H9 (cell line): ENCODE measurements around the gene TFEB. TPM values are rescaled to one million over a fixed set of nuclear protein-coding genes. Genes with fewer than 3 reads are reported as not detected.

ENCODE experiments used
- DNase-seq: peaks from one replicate; pipeline ENCODE4 v3.0.0-alpha.2; 2017
- H2AFZ ChIP-seq: one replicate; pipeline ENCODE4 v1.6.1; 2013; ENCODE audit warnings: mild to moderate bottlenecking, low read length, control low read depth, moderate library complexity
- H2AK5ac ChIP-seq: 2 replicates; pipeline ENCODE4 v1.6.1; 2013; ENCODE audit warnings: low read length, control low read depth, mixed read lengths; ENCODE audit not compliant: insufficient read length
- H2BK120ac ChIP-seq: one replicate; pipeline ENCODE4 v1.6.1; 2013; ENCODE audit warnings: low read depth, mild to moderate bottlenecking, low read length, control low read depth, inconsistent platforms; ENCODE audit not compliant: poor library complexity, severe bottlenecking
- H2BK12ac ChIP-seq: 2 replicates; pipeline ENCODE4 v1.6.1; 2013; ENCODE audit warnings: low read length, control low read depth, mixed read lengths, low read depth; ENCODE audit not compliant: insufficient read length
- H2BK15ac ChIP-seq: 2 replicates; pipeline ENCODE4 v1.6.1; 2013; ENCODE audit warnings: low read depth, low read length, control low read depth
- H2BK20ac ChIP-seq: one replicate; pipeline ENCODE4 v1.6.1; 2013; ENCODE audit warnings: low read depth, mild to moderate bottlenecking, low read length, control low read depth, inconsistent platforms; ENCODE audit not compliant: poor library complexity, severe bottlenecking
- H2BK5ac ChIP-seq: 2 replicates; pipeline ENCODE4 v1.6.1; 2013; ENCODE audit warnings: low read length, control low read depth, mixed read lengths; ENCODE audit not compliant: insufficient read length
- H3K14ac ChIP-seq: 2 replicates; pipeline ENCODE4 v1.6.1; 2013; ENCODE audit warnings: low read length, control low read depth; ENCODE audit not compliant: insufficient read depth
- H3K18ac ChIP-seq: 2 replicates; pipeline ENCODE4 v1.6.1; 2013; ENCODE audit warnings: low read depth, mild to moderate bottlenecking, mixed read lengths, low read length, control low read depth; ENCODE audit not compliant: insufficient read length
- H3K23ac ChIP-seq: 2 replicates; pipeline ENCODE4 v1.6.1; 2013; ENCODE audit warnings: low read length, control low read depth, mixed read lengths, low read depth; ENCODE audit not compliant: insufficient read length
- H3K23me2 ChIP-seq: 2 replicates; pipeline ENCODE4 v1.6.1; 2013; ENCODE audit warnings: low read depth, mild to moderate bottlenecking, mixed read lengths, low read length, control low read depth; ENCODE audit not compliant: insufficient read length, poor library complexity, severe bottlenecking
- H3K27ac ChIP-seq: 2 replicates; pipeline ENCODE4 v1.5.1; 2013; ENCODE audit warnings: low read length, control low read depth, mixed read lengths, low read depth; ENCODE audit not compliant: insufficient read length
- H3K27me3 ChIP-seq: 2 replicates; pipeline ENCODE4 v1.6.1; 2013; ENCODE audit warnings: low read length, control low read depth, inconsistent platforms; ENCODE audit not compliant: insufficient read depth
- H3K4ac ChIP-seq: 2 replicates; pipeline ENCODE4 v1.6.1; 2013; ENCODE audit warnings: low read depth, mild to moderate bottlenecking, control low read depth, inconsistent platforms, low read length, moderate library complexity
- H3K4me1 ChIP-seq: 2 replicates; pipeline ENCODE4 v1.6.1; 2013; ENCODE audit warnings: low read length, control low read depth, inconsistent platforms; ENCODE audit not compliant: insufficient read depth
- H3K4me2 ChIP-seq: 2 replicates; pipeline ENCODE4 v1.6.1; 2013; ENCODE audit warnings: low read length, control low read depth, mixed read lengths; ENCODE audit not compliant: insufficient read length, insufficient read depth
- H3K56ac ChIP-seq: 2 replicates; pipeline ENCODE4 v1.6.1; 2013; ENCODE audit warnings: low read depth, mild to moderate bottlenecking, mixed read lengths, low read length, control low read depth; ENCODE audit not compliant: insufficient read length
- H3K79me1 ChIP-seq: 2 replicates; pipeline ENCODE4 v1.6.1; 2013; ENCODE audit warnings: low read depth, mild to moderate bottlenecking, moderate library complexity, low read length, control low read depth, inconsistent platforms; ENCODE audit not compliant: insufficient read depth, poor library complexity, severe bottlenecking
- H3K79me2 ChIP-seq: 2 replicates; pipeline ENCODE4 v1.6.1; 2013; ENCODE audit warnings: low read length, control low read depth, inconsistent platforms; ENCODE audit not compliant: insufficient read depth
- H3K9ac ChIP-seq: 2 replicates; pipeline ENCODE4 v1.6.1; 2013; ENCODE audit warnings: low read length, control low read depth, mixed read lengths; ENCODE audit not compliant: insufficient read length; ENCODE audit errors: extremely low read depth
- H3K9me3 ChIP-seq: one replicate; pipeline ENCODE4 v1.6.1; 2013; ENCODE audit warnings: low read depth, low read length, inconsistent platforms; ENCODE audit not compliant: control insufficient read depth
- H3T11ph ChIP-seq: one replicate; pipeline ENCODE4 v1.6.1; 2013; ENCODE audit warnings: mild to moderate bottlenecking, low read length, control low read depth, inconsistent platforms
- H4K20me1 ChIP-seq: one replicate; pipeline ENCODE4 v1.6.1; 2013; ENCODE audit not compliant: control insufficient read depth, insufficient read length, insufficient read depth
- H4K5ac ChIP-seq: 2 replicates; pipeline ENCODE4 v1.6.1; 2013; ENCODE audit warnings: low read depth, mild to moderate bottlenecking, mixed read lengths, low read length, control low read depth; ENCODE audit not compliant: insufficient read length
- H4K8ac ChIP-seq: replicated peaks from 2 replicates; pipeline ENCODE4 v1.6.1; 2013; ENCODE audit warnings: low read length, control low read depth, mixed read lengths, low read depth; ENCODE audit not compliant: insufficient read length
- H4K91ac ChIP-seq: 2 replicates; pipeline ENCODE4 v1.6.1; 2013; ENCODE audit warnings: low read depth, mild to moderate bottlenecking, moderate library complexity, mixed read lengths, low read length, control low read depth; ENCODE audit not compliant: insufficient read length
- H3K27ac Mint-ChIP-seq, 3 experiments: 2 replicates in 2 of 3; 3 replicates in 1 of 3; pipeline ENCODE4 v1.8.0; 2020 to 2021; ENCODE audit warnings: mixed read lengths in 3 of 3, mild to moderate bottlenecking in 1 of 3, moderate library complexity in 1 of 3
- H3K27me3 Mint-ChIP-seq: 2 replicates; pipeline ENCODE4 v1.8.0; 2021; ENCODE audit warnings: low read depth, mild to moderate bottlenecking, moderate library complexity, mixed read lengths
- H3K36me3 Mint-ChIP-seq, 3 experiments: 2 replicates in 2 of 3; 3 replicates in 1 of 3; pipeline ENCODE4 v1.8.0; 2020 to 2021; ENCODE audit warnings: low read depth in 3 of 3, mixed read lengths in 3 of 3; ENCODE audit not compliant: insufficient read depth in 1 of 3
- H3K4me1 Mint-ChIP-seq, 2 experiments: 2 replicates each; pipeline ENCODE4 v1.8.0; 2020; ENCODE audit warnings: mixed read lengths in 2 of 2
- H3K4me3 Mint-ChIP-seq, 2 experiments: 2 replicates in 1 of 2; 3 replicates in 1 of 2; pipeline ENCODE4 v1.8.0; 2020 to 2021; ENCODE audit warnings: mild to moderate bottlenecking in 2 of 2, mixed read lengths in 2 of 2, moderate library complexity in 1 of 2
- H3K9me3 Mint-ChIP-seq, 2 experiments: 2 replicates in 1 of 2; 3 replicates in 1 of 2; pipeline ENCODE4 v1.8.0; 2020; ENCODE audit warnings: mild to moderate bottlenecking in 2 of 2, mixed read lengths in 2 of 2, moderate library complexity in 1 of 2
- WGBS: extraction: QIAGEN DNeasy Blood & Tissue Kit; methylation state at CpG from one replicate; pipeline ENCODE4 v1.1.7; 2013; ENCODE audit warnings: missing lambda C conversion rate, low lambda C conversion rate, mixed read lengths; ENCODE audit not compliant: insufficient read length; ENCODE audit errors: extremely low coverage; 5-methylcytosine and 5-hydroxymethylcytosine counted together
- total RNA-seq: library from RNA; stranded (reverse); gene quantifications from 2 replicates; pipeline ENCODE4 v1.2.1, GENCODE V29; 2021
- TF ChIP-seq, protein P1 (sequence below): fragments of 200-600 bp; sonication (generic); conservative IDR thresholded peaks from 3 replicates; pipeline ENCODE4 v1.8.0; 2021; ENCODE audit warnings: antibody characterized with exemption, mild to moderate bottlenecking

Gene TFEB
- total RNA-seq, 1 experiment from 2014 or later, result 1.2 TPM

- Histone ChIP-seq H3K27me3 (no peaks in the 10 kb centered on the region), H3K18ac (no peak overlapping the region), H2BK5ac (no peak overlapping the region), H4K8ac (no peak overlapping the region), H3K56ac (no peak overlapping the region), H3K9me3 (no peaks in the 10 kb centered on the region), H3K27ac (no peak overlapping the region), H4K91ac (no peak overlapping the region), H3K79me1 (no peaks in the 10 kb centered on the region), H2BK120ac (no peak overlapping the region), H2AFZ (no peak overlapping the region), H3K4me2 (no peak overlapping the region), H3K4me1 (peaks cover 7% of the 10 kb centered on the region; the same call in 1 of the 2 replicates), H3K79me2 (no peaks in the 10 kb centered on the region), H4K20me1 (no peaks in the 10 kb centered on the region), H4K5ac (no peak overlapping the region), H2AK5ac (no peak overlapping the region), H2BK20ac (no peak overlapping the region), H3K23me2 (no peaks in the 10 kb centered on the region), H3T11ph (no peak overlapping the region), H2BK15ac (no peak overlapping the region), H3K14ac (no peak overlapping the region), H3K9ac (no peak overlapping the region), H3K23ac (no peak overlapping the region), H2BK12ac (no peak overlapping the region), H3K4ac (no peak overlapping the region)
- TF ChIP-seq, protein P1, sequence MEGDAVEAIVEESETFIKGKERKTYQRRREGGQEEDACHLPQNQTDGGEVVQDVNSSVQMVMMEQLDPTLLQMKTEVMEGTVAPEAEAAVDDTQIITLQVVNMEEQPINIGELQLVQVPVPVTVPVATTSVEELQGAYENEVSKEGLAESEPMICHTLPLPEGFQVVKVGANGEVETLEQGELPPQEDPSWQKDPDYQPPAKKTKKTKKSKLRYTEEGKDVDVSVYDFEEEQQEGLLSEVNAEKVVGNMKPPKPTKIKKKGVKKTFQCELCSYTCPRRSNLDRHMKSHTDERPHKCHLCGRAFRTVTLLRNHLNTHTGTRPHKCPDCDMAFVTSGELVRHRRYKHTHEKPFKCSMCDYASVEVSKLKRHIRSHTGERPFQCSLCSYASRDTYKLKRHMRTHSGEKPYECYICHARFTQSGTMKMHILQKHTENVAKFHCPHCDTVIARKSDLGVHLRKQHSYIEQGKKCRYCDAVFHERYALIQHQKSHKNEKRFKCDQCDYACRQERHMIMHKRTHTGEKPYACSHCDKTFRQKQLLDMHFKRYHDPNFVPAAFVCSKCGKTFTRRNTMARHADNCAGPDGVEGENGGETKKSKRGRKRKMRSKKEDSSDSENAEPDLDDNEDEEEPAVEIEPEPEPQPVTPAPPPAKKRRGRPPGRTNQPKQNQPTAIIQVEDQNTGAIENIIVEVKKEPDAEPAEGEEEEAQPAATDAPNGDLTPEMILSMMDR, result no peak
- peaks cover 33 to 44% of the 10 kb centered on the region in 2 experiments for H3K4me1 Mint-ChIP-seq
- H3K4me3 Mint-ChIP-seq, result peak overlapping the region in 1 of 2 experiments; percentile 20; a peak in 1 of 5 replicates
- H3K27me3 Mint-ChIP-seq, result peaks cover 21% of the 10 kb centered on the region
- WGBS, result no CpG with 5 or more reads among the region's 9 CpGs
- peak overlapping the region in 2 of 3 experiments; percentile 41 to 86; a peak in 3 of 7 replicates for H3K27ac Mint-ChIP-seq
- no peaks in the 10 kb centered on the region; a peak in 1 of 5 replicates for H3K9me3 Mint-ChIP-seq
- no peaks in the 10 kb centered on the region; a peak in 2 of 7 replicates for H3K36me3 Mint-ChIP-seq
- DNase-seq, result peak; percentile 94
Observed at GRCh38 chr6:41687501-41688175, 47.8 kb downstream of the TFEB start.
